ENCODE measurements around the gene CARM1. TPM values are rescaled to one million over a fixed set of nuclear protein-coding genes. Genes with fewer than 3 reads are reported as not detected.
"Not testable (repeated sequence)": the region's sequence is repeated elsewhere in the genome, so short reads cannot be mapped to it uniquely, and the experiment has no call there.

The CARM1 gene
- polyA plus RNA-seq, 2 of the 4 experiments (the other 2 are of a cell fraction) = 15.2 to 32.2 TPM

GRCh38 chr19:10952809-10953208 lies 81.5 kb downstream of the CARM1 start:
- 92% methylated on average over 6 of the region's 6 CpGs for WGBS (ENCODE audit: missing lambda C conversion rate)
- peak overlapping the region in 1 of 2 experiments; percentile 57; a peak in 2 of 6 replicates for H3K27ac ChIP-seq

GRCh38 chr19:10959277-10959968 lies 88.1 kb downstream of the CARM1 start:
- H3K4me3 ChIP-seq = peak overlapping the region; percentile 94
- H3K4me2 ChIP-seq = peak overlapping the region; percentile 92
- H3K9me3 ChIP-seq; DNase-seq (ENCODE audit: low read depth in 1 of 2, low spot score in 1 of 2); FAIRE-seq; ATAC-seq: not testable (repeated sequence)
- CTCF ChIA-PET = interaction anchor here (1.5 to 2.5 kb wide), 2 partner anchors 18 to 23 kb away, joined by 5 to 11 read pairs; no protein-coding TSS in a partner anchor
- 94% methylated on average over 19 of the region's 19 CpGs for WGBS (ENCODE audit: missing lambda C conversion rate)
- H3K4me1 ChIP-seq = peaks cover 13% of the 10 kb centered on the region
- peak overlapping the region; percentile 97 to 99 for H3K27ac ChIP-seq
- POLR2A ChIA-PET = interaction anchor here (1.1 kb wide), 1 partner anchor 14 kb away, joined by 3 read pairs; no protein-coding TSS in a partner anchor

More at GRCh38 chr19:10952809-10953208, 81.5 kb downstream of the CARM1 start:
- ChIA-PET CTCF (interaction anchor here (0.9 to 2.9 kb wide), 3 partner anchors 8 to 16 kb away, joined by 3 to 25 read pairs (median 8); no protein-coding TSS in a partner anchor), POLR2A (no interaction called here)
- ATAC-seq = no peak
- H3K4me1 ChIP-seq = peaks cover 14% of the 10 kb centered on the region
- no peak overlapping the region for H3K4me3 ChIP-seq
- DNase-seq (ENCODE audit: low read depth in 1 of 2, low spot score in 1 of 2) = no peak
- no peak overlapping the region for H3K4me2 ChIP-seq
- no peak for TF ChIP-seq POLR2AphosphoS2 (conservative IDR thresholded peaks at IDR 0.05; ENCODE audit: low read length)
- TF ChIP-seq MAX (IDR thresholded peaks at IDR 0.05) = no peak
- H3K9me3 ChIP-seq = no peaks in the 10 kb centered on the region
- FAIRE-seq = no peak

GRCh38 chr19:10960314-10961072 lies 89.1 kb downstream of the CARM1 start, which contains the start of gene SMARCA4:
Gene SMARCA4, plus strand, starts transcription at chr19:10961030. Its CDS starts 23,122 bp downstream, at chr19:10984152.
- DNase-seq (ENCODE audit: low read depth in 1 of 2, low spot score in 1 of 2) = peak; percentile 86 to 95
- peaks cover 10% of the 10 kb centered on the region; the same call in 1 of the 3 replicates for H3K4me1 ChIP-seq
- ChIA-PET POLR2A (interaction anchor here (0.6 to 1.6 kb wide), 4 partner anchors 13 to 28 kb away, joined by 3 to 6 read pairs (median 5); no protein-coding TSS in a partner anchor), CTCF (interaction anchor here (1.5 to 2.5 kb wide), 2 partner anchors 21 to 24 kb away, joined by 3 to 11 read pairs; no protein-coding TSS in a partner anchor)
- H3K27ac ChIP-seq = peak within 1 kb of the TSS; percentile 99
- H3K4me2 ChIP-seq = peak within 1 kb of the TSS; percentile 92
- peak; percentile 89 for ATAC-seq
- no peak for FAIRE-seq
- peak within 1 kb of the TSS; percentile 94 for H3K4me3 ChIP-seq
- no peaks in the 10 kb centered on the region for H3K9me3 ChIP-seq
- no CpG with 5 or more reads among the region's 100 CpGs for WGBS (ENCODE audit: missing lambda C conversion rate)
- TF ChIP-seq MAFK (IDR thresholded peaks at IDR 0.05; ENCODE audit: partially characterized antibody) (no peak), EP300 (IDR thresholded peaks at IDR 0.05) (no peak), JUN (IDR thresholded peaks at IDR 0.05) (peak in 1 of 2 experiments; percentile 74; a peak in 2 of 5 replicates), EHMT2 (IDR thresholded peaks at IDR 0.05; ENCODE audit: low read depth) (no peak), ZFP36 (IDR thresholded peaks at IDR 0.05; ENCODE audit: borderline replicate concordance, partially characterized antibody) (no peak), RARB (CRISPR knock-in tag; IDR thresholded peaks at IDR 0.05) (no peak), RCOR1 (IDR thresholded peaks at IDR 0.05; ENCODE audit: low read depth, low read length) (no peak), ESRRA (IDR thresholded peaks at IDR 0.05; ENCODE audit: borderline replicate concordance, low read length) (no peak), HES2 (IDR thresholded peaks at IDR 0.05) (no peak), PHF8 (IDR thresholded peaks at IDR 0.05; ENCODE audit: borderline replicate concordance, low read depth) (peak; percentile 84), PBX3 (IDR thresholded peaks at IDR 0.05) (no peak), USF2 (IDR thresholded peaks at IDR 0.05) (no peak), BCL3 (IDR thresholded peaks at IDR 0.05) (peak; percentile 38; the same call in 1 of the 3 replicates), CTCF (IDR thresholded peaks at IDR 0.05) (no peak), E2F6 (IDR thresholded peaks at IDR 0.05; ENCODE audit: borderline replicate concordance, low read depth) (peak; percentile 58), ATOH8 (CRISPR knock-in tag; IDR thresholded peaks at IDR 0.05; ENCODE audit: low read depth) (no peak), MYC (IDR thresholded peaks at IDR 0.05; ENCODE audit: borderline replicate concordance, low read length) (peak; percentile 95), BHLHE40 (IDR thresholded peaks at IDR 0.05; ENCODE audit: low read depth, low read length) (no peak), KDM5A (IDR thresholded peaks at IDR 0.05) (no peak), HOXB13 (CRISPR knock-in tag; IDR thresholded peaks at IDR 0.05; ENCODE audit: low read depth) (no peak), CBX2 (IDR thresholded peaks at IDR 0.05; ENCODE audit: borderline replicate concordance, low read depth) (no peak)

Measured in A549 (cell line).